Erythroblast (primary cell): Measurements from ENCODE around the gene MTCL1.

Source experiments
- GATA1 ChIP-seq: IDR thresholded peaks from 2 replicates; pipeline ENCODE4 v1.6.1; 2011; ENCODE audit warnings: low read depth, mild to moderate bottlenecking, control low read depth, low read length, moderate library complexity
- POLR2A ChIP-seq: IDR thresholded peaks from 2 replicates; pipeline ENCODE4 v1.6.1; 2011; ENCODE audit warnings: mild to moderate bottlenecking, low read length

- no peak for TF ChIP-seq POLR2A
- TF ChIP-seq GATA1 = no peak
These were observed 79.9 kb downstream of the MTCL1 start for GRCh38 chr18:8785261-8785660.
